Ovary (tissue), 3 donors: ENCODE measurements around the gene GPR107.

ENCODE experiments used
- EP300 ChIP-seq: sonication (generic); formaldehyde crosslinking; IDR thresholded peaks from one replicate; pipeline ENCODE4 v1.6.1; 2017; ENCODE audit warnings: antibody characterized with exemption
- POLR2A ChIP-seq: fragments of 450-650 bp; IDR thresholded peaks from one replicate; pipeline ENCODE4 v1.6.1; 2017; ENCODE audit warnings: antibody characterized with exemption, mild to moderate bottlenecking, moderate library complexity
- TF ChIP-seq, protein P1 (sequence below), 3 donors: fragments of 450-650 bp in 2 of 3; fragments of 200-600 bp in 1 of 3; IDR thresholded peaks; one replicate each; pipeline versions ENCODE4 v1.5.1 to v1.8.0; 2016 to 2022; ENCODE audit warnings: antibody characterized with exemption in 3 of 3, mild to moderate bottlenecking in 1 of 3
- donor health status: DM: no; HTN: no; CAD: no.

DNA sequence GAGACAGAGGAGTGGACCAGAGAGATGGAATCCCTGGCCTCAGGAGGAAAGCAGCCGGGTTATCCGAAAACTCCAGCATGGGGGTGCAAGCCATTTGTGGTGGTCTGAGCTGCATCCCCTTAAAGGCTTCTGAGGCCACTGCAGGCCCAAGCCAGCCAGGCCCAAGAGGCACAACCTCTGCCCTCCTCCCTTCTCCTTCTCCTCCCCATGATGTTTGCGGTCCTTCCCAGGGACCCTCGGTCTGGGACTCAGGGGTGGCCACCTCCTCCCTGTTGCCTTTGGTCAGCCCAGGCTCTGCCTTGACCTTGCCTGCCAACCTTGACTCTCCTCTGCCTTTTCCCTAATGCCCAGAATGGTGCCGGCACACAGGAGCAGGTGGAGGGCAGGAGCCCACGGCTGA lies 123.1 kb downstream of the GPR107 start:
- TF ChIP-seq POLR2A (no peak), EP300 (no peak)
- TF ChIP-seq, protein P1, sequence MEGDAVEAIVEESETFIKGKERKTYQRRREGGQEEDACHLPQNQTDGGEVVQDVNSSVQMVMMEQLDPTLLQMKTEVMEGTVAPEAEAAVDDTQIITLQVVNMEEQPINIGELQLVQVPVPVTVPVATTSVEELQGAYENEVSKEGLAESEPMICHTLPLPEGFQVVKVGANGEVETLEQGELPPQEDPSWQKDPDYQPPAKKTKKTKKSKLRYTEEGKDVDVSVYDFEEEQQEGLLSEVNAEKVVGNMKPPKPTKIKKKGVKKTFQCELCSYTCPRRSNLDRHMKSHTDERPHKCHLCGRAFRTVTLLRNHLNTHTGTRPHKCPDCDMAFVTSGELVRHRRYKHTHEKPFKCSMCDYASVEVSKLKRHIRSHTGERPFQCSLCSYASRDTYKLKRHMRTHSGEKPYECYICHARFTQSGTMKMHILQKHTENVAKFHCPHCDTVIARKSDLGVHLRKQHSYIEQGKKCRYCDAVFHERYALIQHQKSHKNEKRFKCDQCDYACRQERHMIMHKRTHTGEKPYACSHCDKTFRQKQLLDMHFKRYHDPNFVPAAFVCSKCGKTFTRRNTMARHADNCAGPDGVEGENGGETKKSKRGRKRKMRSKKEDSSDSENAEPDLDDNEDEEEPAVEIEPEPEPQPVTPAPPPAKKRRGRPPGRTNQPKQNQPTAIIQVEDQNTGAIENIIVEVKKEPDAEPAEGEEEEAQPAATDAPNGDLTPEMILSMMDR (IDR thresholded peaks at IDR 0.05): no peak
